Stomach (tissue), 9 donors: ENCODE data around the gene OR10A3. TPM values are rescaled to one million over a fixed set of nuclear protein-coding genes. Genes with fewer than 3 reads are reported as not detected.
A peak's percentile ranks its signal among the peaks of the same experiment; 100 is the strongest.

Source experiments
- DNase-seq, 2 donors: peaks; one replicate each; pipeline versions ENCODE4 v3.0.0 to v3.0.0-alpha.2; 2013 to 2019
- H3K27ac ChIP-seq, 5 donors: fragments of 200-600 bp in 4 of 5; sonication (generic) in 4 of 5; one replicate each; pipeline ENCODE4 v1.5.1; 2013 to 2019; ENCODE audit warnings: mild to moderate bottlenecking in 1 of 5, moderate library complexity in 1 of 5
- H3K27me3 ChIP-seq, 3 donors: fragments of 200-600 bp; sonication (generic); one replicate each; pipeline ENCODE4 v1.5.1; 2017 to 2019; ENCODE audit warnings: mixed run types in 1 of 3
- H3K36me3 ChIP-seq, 4 donors: fragments of 200-600 bp; sonication (generic); 1 replicate in 3 of 4; 2 replicates in 1 of 4; pipeline ENCODE4 v1.5.1; 2016 to 2019
- H3K4me1 ChIP-seq, 4 donors: fragments of 200-600 bp; sonication (generic); one replicate each; pipeline ENCODE4 v1.5.1; 2016 to 2019
- H3K4me3 ChIP-seq, 4 donors: fragments of 200-600 bp; sonication (generic) in 3 of 4; one replicate each; pipeline ENCODE4 v1.5.1; 2016 to 2019; ENCODE audit warnings: mild to moderate bottlenecking in 1 of 4
- H3K9me3 ChIP-seq, 4 donors: fragments of 200-600 bp; sonication (generic); one replicate each; pipeline ENCODE4 v1.5.1; 2016 to 2019
- CTCF ChIP-seq, 7 experiments: fragments of 450-650 bp in 4 of 7; fragments of 200-600 bp in 3 of 7; sonication (generic) in 3 of 7; IDR thresholded peaks; one replicate each; pipeline ENCODE4 v1.5.1; 2016 to 2019; ENCODE audit warnings: antibody characterized with exemption in 7 of 7, control low read depth in 2 of 7, mild to moderate bottlenecking in 1 of 7
- EP300 ChIP-seq: sonication (generic); formaldehyde crosslinking; IDR thresholded peaks from one replicate; pipeline ENCODE4 v1.6.1; 2017; ENCODE audit warnings: antibody characterized with exemption
- POLR2A ChIP-seq, 4 donors: fragments of 450-650 bp; IDR thresholded peaks; one replicate each; pipeline ENCODE4 v1.6.1; 2016; ENCODE audit warnings: antibody characterized with exemption in 4 of 4, control low read depth in 2 of 4, mild to moderate bottlenecking in 1 of 4, moderate library complexity in 1 of 4
- POLR2AphosphoS5 ChIP-seq, 3 donors: sonication (generic); formaldehyde crosslinking; IDR thresholded peaks; one replicate each; pipeline ENCODE4 v1.6.1; 2016; ENCODE audit warnings: antibody characterized with exemption in 3 of 3
- WGBS, 5 donors: extraction: QIAGEN DNeasy Blood & Tissue Kit in 3 of 5; methylation state at CpG; one replicate each; pipeline versions ENCODE4 v1.1.5 to v1.1.7; 2013 to 2018; 5-methylcytosine and 5-hydroxymethylcytosine counted together
- intact Hi-C: fragments of 100-400 bp; cut with DNase I; formaldehyde crosslinking; loops from one replicate; pipeline ENCODE4 v1.15.1; 2023; ENCODE audit warnings: low total_unique reads
- polyA plus RNA-seq, 3 donors: library from polyadenylated mRNA; stranded (reverse); fragments of 200-250 nt; gene quantifications; one replicate each; pipeline ENCODE4 v1.2.3, GENCODE V29; 2013
- small RNA-seq, 4 donors: library from RNA; depleted of rRNA; stranded (forward); fragments of <200 nt; gene quantifications; one replicate each; pipeline ENCODE3, GENCODE V24; 2016
- total RNA-seq, 5 donors: library from RNA; depleted of rRNA; stranded (reverse); fragments of >200 nt; gene quantifications; one replicate each; pipeline versions ENCODE4 v1.1.0 to v1.2.3, GENCODE V29; 2014 to 2016
- donor health status: healthy with polysubstance abuse.
- donor health status: Bipolar disorder and iron deficiency.
- donor health status: healthy.

Gene OR10A3
- total and polyA plus RNA-seq, 8 donors: not detected

GRCh38 chr11:7892840-7893254 is 48.7 kb downstream of the OR10A3 start:
- 0 to 8% (median 7%) methylated on average over 2 of the region's 2 CpGs for WGBS, 5 donors
- Histone ChIP-seq H3K27ac (peak overlapping the region in 2 of 5 donors; percentile 32 to 34), H3K9me3 (no peaks in the 10 kb centered on the region), H3K4me3 (no peak overlapping the region), H3K36me3 (no peaks in the 10 kb centered on the region), H3K27me3 (no peaks in the 10 kb centered on the region), H3K4me1 (peaks cover 0 to 26% (median 9%) of the 10 kb centered on the region in 4 donors)
- intact Hi-C loops: loop anchor here (5.0 kb wide), 1 partner anchor 89 kb away; no protein-coding TSS in a partner anchor
- peak in 1 of 2 donors; percentile 70 for DNase-seq
- TF ChIP-seq POLR2AphosphoS5 (IDR thresholded peaks at IDR 0.05): peak in 1 of 3 donors; percentile 17
- no peak for TF ChIP-seq EP300
- peak in 5 of 7 experiments; percentile 53 to 80 (median 60) for TF ChIP-seq CTCF (IDR thresholded peaks at IDR 0.05)

GRCh38 chr11:7892059-7892699 is 49.3 kb downstream of the OR10A3 start:
- TF ChIP-seq POLR2A (IDR thresholded peaks at IDR 0.05) (no peak), POLR2AphosphoS5 (IDR thresholded peaks at IDR 0.05) (no peak), EP300 (no peak), CTCF (IDR thresholded peaks at IDR 0.05) (no peak)
- Histone ChIP-seq H3K27me3 (no peaks in the 10 kb centered on the region), H3K4me3 (no peak overlapping the region), H3K9me3 (no peaks in the 10 kb centered on the region), H3K27ac (no peak overlapping the region), H3K36me3 (no peaks in the 10 kb centered on the region), H3K4me1 (peaks cover 0 to 26% (median 9%) of the 10 kb centered on the region in 4 donors)
- intact Hi-C loops: loop anchor here (5.0 kb wide), 1 partner anchor 90 kb away; no protein-coding TSS in a partner anchor
- DNase-seq: no peak
- WGBS, 5 donors: 58 to 62% (median 60%) methylated on average over 6 of the region's 6 CpGs

GRCh38 chr11:7890417-7891172 is 50.9 kb downstream of the OR10A3 start:
- Histone ChIP-seq H3K27me3 (no peaks in the 10 kb centered on the region), H3K36me3 (no peaks in the 10 kb centered on the region), H3K9me3 (no peaks in the 10 kb centered on the region), H3K4me1 (peaks cover 0 to 26% (median 9%) of the 10 kb centered on the region in 4 donors), H3K4me3 (no peak overlapping the region), H3K27ac (no peak overlapping the region)
- intact Hi-C loops: loop anchor here (5.0 kb wide), 1 partner anchor 92 kb away; no protein-coding TSS in a partner anchor
- no peak for TF ChIP-seq CTCF (IDR thresholded peaks at IDR 0.05)
- TF ChIP-seq POLR2A (IDR thresholded peaks at IDR 0.05): no peak
- TF ChIP-seq EP300: no peak
- no peak for TF ChIP-seq POLR2AphosphoS5 (IDR thresholded peaks at IDR 0.05)
- 21 to 33% (median 26%) methylated on average over 6 of the region's 6 CpGs for WGBS, 5 donors
- no peak for DNase-seq

- no peaks in the 10 kb centered on the region for H3K9me3 ChIP-seq
- H3K27me3 ChIP-seq: no peaks in the 10 kb centered on the region
- H3K4me3 ChIP-seq: no peak overlapping the region
- intact Hi-C loops: loop anchor here (5.0 kb wide), 1 partner anchor 92 kb away; no protein-coding TSS in a partner anchor
- WGBS, 5 donors: 48 to 66% (median 55%) methylated on average over 5 of the region's 5 CpGs
- H3K36me3 ChIP-seq: no peaks in the 10 kb centered on the region
- peaks cover 0 to 26% (median 9%) of the 10 kb centered on the region in 4 donors for H3K4me1 ChIP-seq
- DNase-seq: no peak
- TF ChIP-seq EP300 (no peak), CTCF (IDR thresholded peaks at IDR 0.05) (no peak), POLR2AphosphoS5 (IDR thresholded peaks at IDR 0.05) (no peak), POLR2A (IDR thresholded peaks at IDR 0.05) (no peak)
- no peak overlapping the region for H3K27ac ChIP-seq
These were observed 51.5 kb downstream of the OR10A3 start for GRCh38 chr11:7889985-7890384.

Small RNA genes within 50 kb of the gene (small RNA-seq; reads per million reads assigned to genes)
- 0 reads per million in 4 donors for gene COX6CP5
- 0 reads per million in 4 donors for gene RNU6-943P

Other genes with a start within 250 kb of the OR10A3 start
- gene OVCH2, start 235.2 kb downstream of the OR10A3 start, total RNA-seq: 1 to 10 TPM in 1 of 5 donors, under 1 TPM in 1, not detected in 3; 0.73 to 1.8 TPM
- under 1 TPM in 1 of 3 donors, not detected in 2; 0.10 TPM for gene OVCH2, start 235.2 kb downstream of the OR10A3 start, polyA plus RNA-seq
- gene OR5P2, start 144.8 kb downstream of the OR10A3 start, total RNA-seq: 10 to 100 TPM in 1 of 5 donors, under 1 TPM in 1, not detected in 3; 0.55 to 15.2 TPM
- not detected for gene OR5P2, start 144.8 kb downstream of the OR10A3 start, polyA plus RNA-seq
- 10 to 100 TPM in 1 of 5 donors, not detected in 4; 50.4 TPM for gene OR5P3, start 110.9 kb downstream of the OR10A3 start, total RNA-seq
- gene OR5P3, start 110.9 kb downstream of the OR10A3 start, polyA plus RNA-seq: not detected
- 1 to 10 TPM in 1 of 5 donors, under 1 TPM in 1, not detected in 3; under 0.01 to 9.6 TPM for gene OR10A6, start 10.4 kb downstream of the OR10A3 start, total RNA-seq
- not detected for gene OR10A6, start 10.4 kb downstream of the OR10A3 start, polyA plus RNA-seq
- gene NLRP10, start 23.7 kb upstream of the OR10A3 start, total RNA-seq: not detected
- gene NLRP10, start 23.7 kb upstream of the OR10A3 start, polyA plus RNA-seq: not detected
- gene EIF3F, start 45.6 kb upstream of the OR10A3 start, total RNA-seq: 100 to 1,000 TPM; 102 to 204 (median 136) TPM
- 100 to 1,000 TPM; 243 to 580 (median 328) TPM for gene EIF3F, start 45.6 kb upstream of the OR10A3 start, polyA plus RNA-seq
- 10 to 100 TPM in 1 of 5 donors, 1 to 10 TPM in 1, under 1 TPM in 2, not detected in 1; under 0.01 to 12.1 (median 2.4) TPM for gene TUB, start 139.5 kb upstream of the OR10A3 start, total RNA-seq
- gene TUB, start 139.5 kb upstream of the OR10A3 start, polyA plus RNA-seq: 1 to 10 TPM in 2 of 3 donors, under 1 TPM in 1; 0.83 to 2.1 (median 1.4) TPM
- 10 to 100 TPM in 4 of 5 donors, not detected in 1; 13.4 to 29.5 (median 16.7) TPM for gene RIC3, start 227.3 kb upstream of the OR10A3 start, total RNA-seq
- gene RIC3, start 227.3 kb upstream of the OR10A3 start, polyA plus RNA-seq: 10 to 100 TPM in 1 of 3 donors, 1 to 10 TPM in 2; 1.1 to 13.1 (median 2.3) TPM